Sigmoid colon (tissue), 7 donors: ENCODE results near the gene KIF13A. TPM values are rescaled to one million over a fixed set of nuclear protein-coding genes. Genes with fewer than 3 reads are reported as not detected.
A peak's percentile ranks its signal among the peaks of the same experiment; 100 is the strongest.

Experiments used
- DNase-seq: peaks from one replicate; pipeline ENCODE4 v3.0.0-alpha.2; 2019
- H3K27ac ChIP-seq, 4 donors: fragments of 200-600 bp; sonication (generic); one replicate each; pipeline ENCODE4 v1.5.1; 2016 to 2019; ENCODE audit warnings: mild to moderate bottlenecking in 1 of 4
- H3K27me3 ChIP-seq, 3 donors: fragments of 200-600 bp; sonication (generic); one replicate each; pipeline ENCODE4 v1.5.1; 2019; ENCODE audit warnings: mild to moderate bottlenecking in 1 of 3
- H3K36me3 ChIP-seq, 4 donors: fragments of 200-600 bp; sonication (generic); one replicate each; pipeline ENCODE4 v1.5.1; 2016 to 2019
- H3K4me1 ChIP-seq, 4 donors: fragments of 200-600 bp; sonication (generic); one replicate each; pipeline ENCODE4 v1.5.1; 2017 to 2019
- H3K4me3 ChIP-seq, 4 donors: fragments of 200-600 bp; sonication (generic); one replicate each; pipeline ENCODE4 v1.5.1; 2017 to 2019; ENCODE audit warnings: mild to moderate bottlenecking in 2 of 4, moderate library complexity in 1 of 4
- H3K9me3 ChIP-seq, 4 donors: fragments of 200-600 bp in 3 of 4; sonication (generic) in 3 of 4; one replicate each; pipeline versions ENCODE4 v1.5.1 to v1.6.1; 2013 to 2019
- EP300 ChIP-seq, 4 donors: sonication (generic); formaldehyde crosslinking; IDR thresholded peaks; one replicate each; pipeline ENCODE4 v1.6.1; 2017; ENCODE audit warnings: antibody characterized with exemption in 4 of 4
- POLR2A ChIP-seq, 2 donors: fragments of 450-650 bp; IDR thresholded peaks; one replicate each; pipeline ENCODE4 v1.6.1; 2016; ENCODE audit warnings: antibody characterized with exemption in 2 of 2, mild to moderate bottlenecking in 2 of 2, moderate library complexity in 2 of 2
- POLR2AphosphoS5 ChIP-seq, 4 donors: sonication (generic); formaldehyde crosslinking; IDR thresholded peaks; one replicate each; pipeline ENCODE4 v1.6.1; 2017; ENCODE audit warnings: antibody characterized with exemption in 4 of 4
- WGBS, 2 donors: extraction: QIAGEN DNeasy Blood & Tissue Kit; methylation state at CpG; one replicate each; pipeline ENCODE4 v1.1.7; 2013; 5-methylcytosine and 5-hydroxymethylcytosine counted together
- intact Hi-C: fragments of 100-400 bp; cut with DNase I; formaldehyde crosslinking; loops from one replicate; pipeline ENCODE4 v1.15.1; 2023
- polyA plus RNA-seq, 3 donors: library from polyadenylated mRNA; stranded (reverse); fragments of 200-250 nt; gene quantifications; one replicate each; pipeline ENCODE4 v1.2.3, GENCODE V29; 2013
- total RNA-seq, 4 donors: library from RNA; depleted of rRNA; stranded (reverse); fragments of >200 nt; gene quantifications; one replicate each; pipeline ENCODE4 v1.1.0, GENCODE V29; 2016
- TF ChIP-seq, protein P1 (sequence below), 4 experiments: fragments of 450-650 bp in 3 of 4; fragments of 200-600 bp in 1 of 4; IDR thresholded peaks; one replicate each; pipeline ENCODE4 v1.5.1; 2016 to 2019; ENCODE audit warnings: antibody characterized with exemption in 4 of 4, mild to moderate bottlenecking in 3 of 4, moderate library complexity in 2 of 4
- donor health status: healthy with polysubstance abuse.
- donor health status: Bipolar disorder and iron deficiency.
- donor health status: healthy.

The KIF13A gene
- total and polyA plus RNA-seq, 7 donors: 18.5 to 73.8 (median 55.3) TPM

DNA sequence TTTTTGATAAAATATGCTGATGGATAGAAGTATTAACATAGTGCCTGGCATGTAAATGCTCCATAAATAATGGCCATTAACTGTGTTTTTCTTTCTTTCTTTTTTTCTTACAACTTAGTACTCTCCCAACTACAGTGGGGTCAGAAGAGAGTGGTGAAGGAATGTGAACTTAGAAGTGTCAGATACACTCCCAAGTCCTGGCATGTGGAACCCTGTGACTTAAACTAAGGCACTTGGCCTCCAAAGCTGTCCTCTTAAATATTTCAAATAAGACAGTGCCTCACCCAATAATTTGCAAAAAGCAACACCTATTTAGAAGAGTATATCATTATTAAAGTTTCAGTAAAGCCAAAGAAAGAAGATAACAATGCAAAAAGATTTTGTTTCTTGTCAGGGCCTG is 151.7 kb downstream of the KIF13A start:
- H3K4me1 ChIP-seq: peaks cover 0 to 6% (median 0%) of the 10 kb centered on the region in 4 donors
- intact Hi-C loops: no loop called here
- H3K27me3 ChIP-seq: no peaks in the 10 kb centered on the region
- no peak overlapping the region for H3K4me3 ChIP-seq
- H3K27ac ChIP-seq: no peak overlapping the region
- DNase-seq: no peak
- peaks cover 7 to 55% (median 13%) of the 10 kb centered on the region in 4 donors for H3K36me3 ChIP-seq
- TF ChIP-seq POLR2AphosphoS5 (IDR thresholded peaks at IDR 0.05) (no peak), POLR2A (IDR thresholded peaks at IDR 0.05) (no peak), EP300 (IDR thresholded peaks at IDR 0.05) (no peak)
- TF ChIP-seq, protein P1, sequence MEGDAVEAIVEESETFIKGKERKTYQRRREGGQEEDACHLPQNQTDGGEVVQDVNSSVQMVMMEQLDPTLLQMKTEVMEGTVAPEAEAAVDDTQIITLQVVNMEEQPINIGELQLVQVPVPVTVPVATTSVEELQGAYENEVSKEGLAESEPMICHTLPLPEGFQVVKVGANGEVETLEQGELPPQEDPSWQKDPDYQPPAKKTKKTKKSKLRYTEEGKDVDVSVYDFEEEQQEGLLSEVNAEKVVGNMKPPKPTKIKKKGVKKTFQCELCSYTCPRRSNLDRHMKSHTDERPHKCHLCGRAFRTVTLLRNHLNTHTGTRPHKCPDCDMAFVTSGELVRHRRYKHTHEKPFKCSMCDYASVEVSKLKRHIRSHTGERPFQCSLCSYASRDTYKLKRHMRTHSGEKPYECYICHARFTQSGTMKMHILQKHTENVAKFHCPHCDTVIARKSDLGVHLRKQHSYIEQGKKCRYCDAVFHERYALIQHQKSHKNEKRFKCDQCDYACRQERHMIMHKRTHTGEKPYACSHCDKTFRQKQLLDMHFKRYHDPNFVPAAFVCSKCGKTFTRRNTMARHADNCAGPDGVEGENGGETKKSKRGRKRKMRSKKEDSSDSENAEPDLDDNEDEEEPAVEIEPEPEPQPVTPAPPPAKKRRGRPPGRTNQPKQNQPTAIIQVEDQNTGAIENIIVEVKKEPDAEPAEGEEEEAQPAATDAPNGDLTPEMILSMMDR (IDR thresholded peaks at IDR 0.05): no peak
- H3K9me3 ChIP-seq: no peaks in the 10 kb centered on the region

DNA sequence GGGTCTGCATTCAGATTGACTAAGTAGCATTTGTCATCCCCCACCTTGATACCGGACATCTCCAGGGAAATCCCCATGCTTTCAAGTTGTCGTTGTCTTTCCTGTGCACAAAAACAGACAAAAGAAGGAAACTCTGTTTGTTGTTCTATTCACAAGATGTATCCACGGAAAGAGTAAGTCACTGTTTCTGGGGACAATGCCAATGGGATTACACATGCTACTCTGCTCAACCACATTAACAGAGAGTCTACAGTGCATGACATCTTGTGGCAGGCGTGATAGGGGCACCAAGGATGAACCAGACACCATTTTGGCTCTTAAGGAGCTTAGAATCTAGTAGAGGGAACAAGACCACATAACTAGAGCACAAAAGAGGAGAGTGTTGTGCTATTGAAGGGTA is 156.3 kb downstream of the KIF13A start:
- Histone ChIP-seq H3K27me3 (no peaks in the 10 kb centered on the region), H3K36me3 (peaks cover 20 to 88% (median 28%) of the 10 kb centered on the region in 4 donors), H3K9me3 (no peaks in the 10 kb centered on the region), H3K27ac (peak overlapping the region in 1 of 4 donors; percentile 2), H3K4me3 (no peak overlapping the region), H3K4me1 (peaks cover 0 to 6% (median 0%) of the 10 kb centered on the region in 4 donors)
- TF ChIP-seq POLR2AphosphoS5 (IDR thresholded peaks at IDR 0.05): peak in 1 of 4 donors; percentile 34
- TF ChIP-seq, protein P1 (IDR thresholded peaks at IDR 0.05): no peak
- DNase-seq: no peak
- WGBS, 2 donors: 73 to 83% methylated on average over 4 of the region's 4 CpGs
- intact Hi-C loops: loop anchor here (5.0 kb wide), 1 partner anchor 291 kb away; the partner anchor contains the start of gene NHLRC1

DNA sequence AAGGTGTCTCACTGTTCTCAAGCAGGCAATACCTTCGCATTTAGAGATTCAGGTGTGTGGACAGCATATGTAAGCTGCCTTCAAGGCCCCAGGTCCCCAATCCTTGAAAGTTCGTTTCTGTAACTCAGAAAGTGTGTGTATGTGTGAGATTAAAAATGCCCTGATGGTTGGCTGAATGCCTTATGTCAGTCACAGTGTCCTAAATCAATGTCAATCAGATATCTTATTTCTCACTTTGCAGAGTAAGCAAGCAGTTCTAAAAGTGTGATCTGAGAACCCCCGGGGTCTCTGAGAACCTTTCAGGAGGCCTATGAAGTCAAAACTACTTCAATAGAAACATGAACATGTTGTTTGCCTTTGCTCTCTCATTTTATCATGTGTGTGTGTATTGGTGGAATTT is 157.5 kb downstream of the KIF13A start:
- TF ChIP-seq POLR2AphosphoS5 (IDR thresholded peaks at IDR 0.05) (no peak), EP300 (IDR thresholded peaks at IDR 0.05) (no peak), POLR2A (IDR thresholded peaks at IDR 0.05) (no peak)
- TF ChIP-seq, protein P1 (IDR thresholded peaks at IDR 0.05): no peak
- DNase-seq: no peak
- intact Hi-C loops: loop anchor here (5.0 kb wide), 1 partner anchor 292 kb away; the partner anchor contains the start of gene NHLRC1
- H3K4me3 ChIP-seq: no peak overlapping the region
- H3K36me3 ChIP-seq: peaks cover 20 to 91% (median 36%) of the 10 kb centered on the region in 4 donors
- H3K4me1 ChIP-seq: peaks cover 0 to 6% (median 0%) of the 10 kb centered on the region in 4 donors
- no peaks in the 10 kb centered on the region for H3K9me3 ChIP-seq
- 83 to 92% methylated on average over 3 of the region's 3 CpGs for WGBS, 2 donors
- no peak overlapping the region for H3K27ac ChIP-seq
- H3K27me3 ChIP-seq: no peaks in the 10 kb centered on the region

DNA sequence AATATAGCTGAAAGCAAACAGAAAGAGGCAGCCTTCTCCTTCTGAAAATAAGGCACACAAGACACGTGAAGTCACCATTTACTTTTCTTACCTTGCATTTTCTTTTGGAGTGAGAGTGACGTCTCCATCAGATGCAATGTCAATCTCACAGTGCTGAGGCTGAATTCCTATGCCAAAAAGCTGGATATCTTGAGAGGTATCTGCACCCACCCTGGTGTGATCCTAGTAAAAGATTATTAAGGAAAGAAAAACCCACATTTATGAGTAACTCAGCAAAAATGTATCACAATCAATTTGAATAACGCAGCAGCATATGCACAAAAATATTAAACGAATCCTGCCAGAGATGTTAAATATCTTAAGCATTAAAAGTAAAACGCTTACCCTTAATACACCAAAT is 159.3 kb downstream of the KIF13A start:
- intact Hi-C loops: no loop called here
- WGBS, 2 donors: 93 to 95% methylated on average over 5 of the region's 5 CpGs

More for the DNA sequence above, 159.3 kb downstream of the KIF13A start:
- H3K9me3 ChIP-seq: no peaks in the 10 kb centered on the region
- TF ChIP-seq EP300 (IDR thresholded peaks at IDR 0.05): no peak
- TF ChIP-seq, protein P1 (IDR thresholded peaks at IDR 0.05): no peak
- TF ChIP-seq POLR2A (IDR thresholded peaks at IDR 0.05): no peak
- TF ChIP-seq POLR2AphosphoS5 (IDR thresholded peaks at IDR 0.05): no peak
- no peak overlapping the region for H3K27ac ChIP-seq
- H3K36me3 ChIP-seq: peaks cover 20 to 88% (median 38%) of the 10 kb centered on the region in 4 donors
- H3K4me1 ChIP-seq: peaks cover 0 to 6% (median 0%) of the 10 kb centered on the region in 4 donors
- H3K4me3 ChIP-seq: no peak overlapping the region
- DNase-seq: no peak
- no peaks in the 10 kb centered on the region for H3K27me3 ChIP-seq
